ENCODE data around the gene CALD1. TPM values are rescaled to one million over a fixed set of nuclear protein-coding genes. Genes with fewer than 3 reads are reported as not detected.
A peak's percentile ranks its signal among the peaks of the same experiment; 100 is the strongest.

CALD1 gene
- total RNA-seq, 6 donors from 2014 or later, result 98.6 to 156 (median 124) TPM

GRCh38 chr7:134779741-134780065, 269 bp downstream of the CALD1 start:
- H3K27me3 ChIP-seq, result no peaks in the 10 kb centered on the region
- DNase-seq, result no peak
- H3K27ac ChIP-seq, result peak overlapping the region; percentile 62 to 74 (median 71)
- H3K4me3 ChIP-seq, result peak overlapping the region; percentile 38 to 56 (median 52)
- 25 to 36% methylated on average over 4 of the region's 4 CpGs for WGBS, 2 donors
- no peaks in the 10 kb centered on the region for H3K9me3 ChIP-seq
- peak in 1 of 2 donors; percentile 43 for ATAC-seq (ENCODE audit: low FRiP score in 2 of 2)
- peaks cover 8 to 22% (median 19%) of the 10 kb centered on the region in 4 donors for H3K4me1 ChIP-seq
- TF ChIP-seq POLR2AphosphoS5 (IDR thresholded peaks at IDR 0.05) (no peak), EP300 (IDR thresholded peaks at IDR 0.05) (no peak), POLR2A (IDR thresholded peaks at IDR 0.05) (no peak)
- TF ChIP-seq, protein P1, sequence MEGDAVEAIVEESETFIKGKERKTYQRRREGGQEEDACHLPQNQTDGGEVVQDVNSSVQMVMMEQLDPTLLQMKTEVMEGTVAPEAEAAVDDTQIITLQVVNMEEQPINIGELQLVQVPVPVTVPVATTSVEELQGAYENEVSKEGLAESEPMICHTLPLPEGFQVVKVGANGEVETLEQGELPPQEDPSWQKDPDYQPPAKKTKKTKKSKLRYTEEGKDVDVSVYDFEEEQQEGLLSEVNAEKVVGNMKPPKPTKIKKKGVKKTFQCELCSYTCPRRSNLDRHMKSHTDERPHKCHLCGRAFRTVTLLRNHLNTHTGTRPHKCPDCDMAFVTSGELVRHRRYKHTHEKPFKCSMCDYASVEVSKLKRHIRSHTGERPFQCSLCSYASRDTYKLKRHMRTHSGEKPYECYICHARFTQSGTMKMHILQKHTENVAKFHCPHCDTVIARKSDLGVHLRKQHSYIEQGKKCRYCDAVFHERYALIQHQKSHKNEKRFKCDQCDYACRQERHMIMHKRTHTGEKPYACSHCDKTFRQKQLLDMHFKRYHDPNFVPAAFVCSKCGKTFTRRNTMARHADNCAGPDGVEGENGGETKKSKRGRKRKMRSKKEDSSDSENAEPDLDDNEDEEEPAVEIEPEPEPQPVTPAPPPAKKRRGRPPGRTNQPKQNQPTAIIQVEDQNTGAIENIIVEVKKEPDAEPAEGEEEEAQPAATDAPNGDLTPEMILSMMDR (IDR thresholded peaks at IDR 0.05), result no peak
- H3K36me3 ChIP-seq, result no peaks in the 10 kb centered on the region

- Histone ChIP-seq H3K4me1 (peaks cover 8 to 22% (median 19%) of the 10 kb centered on the region in 4 donors), H3K4me3 (peak overlapping the region; percentile 38 to 56 (median 52)), H3K36me3 (peaks cover 0 to 3% (median 0%) of the 10 kb centered on the region in 4 donors), H3K9me3 (no peaks in the 10 kb centered on the region), H3K27ac (peak overlapping the region; percentile 62 to 74 (median 71)), H3K27me3 (no peaks in the 10 kb centered on the region)
- ATAC-seq (ENCODE audit: low FRiP score in 2 of 2), result peak in 1 of 2 donors; percentile 35
- no peak for DNase-seq
- 30 to 46% methylated on average over 5 of the region's 5 CpGs for WGBS, 2 donors
- TF ChIP-seq POLR2A (IDR thresholded peaks at IDR 0.05), result no peak
- TF ChIP-seq, protein P1 (IDR thresholded peaks at IDR 0.05), result no peak
- no peak for TF ChIP-seq EP300 (IDR thresholded peaks at IDR 0.05)
- no peak for TF ChIP-seq POLR2AphosphoS5 (IDR thresholded peaks at IDR 0.05)
Observed at GRCh38 chr7:134780166-134780828, 863 bp downstream of the CALD1 start.

GRCh38 chr7:134781171-134781570, 1.7 kb downstream of the CALD1 start:
- Histone ChIP-seq H3K27me3 (no peaks in the 10 kb centered on the region), H3K4me3 (peak overlapping the region; percentile 38 to 56 (median 52)), H3K4me1 (peaks cover 8 to 22% (median 19%) of the 10 kb centered on the region in 4 donors), H3K9me3 (no peaks in the 10 kb centered on the region), H3K36me3 (peaks cover 0 to 3% (median 0%) of the 10 kb centered on the region in 4 donors), H3K27ac (peak overlapping the region; percentile 62 to 74 (median 71))
- no peak for DNase-seq
- 44 to 45% methylated on average over 2 of the region's 2 CpGs for WGBS, 2 donors
- ATAC-seq (ENCODE audit: low FRiP score in 2 of 2), result no peak
- no peak for TF ChIP-seq EP300 (IDR thresholded peaks at IDR 0.05)
- no peak for TF ChIP-seq POLR2AphosphoS5 (IDR thresholded peaks at IDR 0.05)
- TF ChIP-seq, protein P1 (IDR thresholded peaks at IDR 0.05), result no peak
- TF ChIP-seq POLR2A (IDR thresholded peaks at IDR 0.05), result no peak

- DNase-seq (no peak), ATAC-seq (ENCODE audit: low FRiP score in 2 of 2) (no peak)
- WGBS, 2 donors, result 61 to 66% methylated on average over 4 of the region's 4 CpGs
- no peaks in the 10 kb centered on the region for H3K27me3 ChIP-seq
- peaks cover 8 to 22% (median 20%) of the 10 kb centered on the region in 4 donors for H3K4me1 ChIP-seq
- H3K27ac ChIP-seq, result no peak overlapping the region
- TF ChIP-seq POLR2A (IDR thresholded peaks at IDR 0.05) (no peak), POLR2AphosphoS5 (IDR thresholded peaks at IDR 0.05) (no peak), EP300 (IDR thresholded peaks at IDR 0.05) (no peak)
- TF ChIP-seq, protein P1 (IDR thresholded peaks at IDR 0.05), result no peak
- H3K36me3 ChIP-seq, result peaks cover 0 to 3% (median 0%) of the 10 kb centered on the region in 4 donors
- H3K9me3 ChIP-seq, result no peaks in the 10 kb centered on the region
- peak overlapping the region in 3 of 4 donors; percentile 38 to 53 (median 51) for H3K4me3 ChIP-seq
Observed at GRCh38 chr7:134782121-134782623, 2.7 kb downstream of the CALD1 start.

Measured in upper lobe of left lung (tissue), 6 donors.